Adipocyte (in vitro differentiated cells): ENCODE data around the gene ZDHHC12.

Experiments used
- DNase-seq: peaks from one replicate; pipeline ENCODE4 v3.0.0-alpha.2; 2015; ENCODE audit warnings: low read depth
- H3K27me3 ChIP-seq: replicated peaks from 2 replicates; pipeline ENCODE4 v1.7.0; 2013; ENCODE audit warnings: mild to moderate bottlenecking, low read length, moderate library complexity; ENCODE audit not compliant: control insufficient read depth, insufficient read depth
- H3K36me3 ChIP-seq: 2 replicates; pipeline ENCODE4 v1.7.0; 2013; ENCODE audit warnings: low read length, mild to moderate bottlenecking, moderate library complexity; ENCODE audit not compliant: control insufficient read depth, insufficient read depth, severe bottlenecking
- H3K4me1 ChIP-seq: 2 replicates; pipeline ENCODE4 v1.7.0; 2013; ENCODE audit warnings: mild to moderate bottlenecking, low read length, moderate library complexity; ENCODE audit not compliant: control insufficient read depth, insufficient read depth
- H3K4me3 ChIP-seq: 2 replicates; pipeline ENCODE4 v1.7.0; 2013; ENCODE audit warnings: mild to moderate bottlenecking, low read length, moderate library complexity
- H3K9ac ChIP-seq: 2 replicates; pipeline ENCODE4 v1.7.0; 2013; ENCODE audit warnings: mild to moderate bottlenecking, low read length, moderate library complexity
- H3K9me3 ChIP-seq: 2 replicates; pipeline ENCODE4 v1.7.0; 2013; ENCODE audit warnings: mild to moderate bottlenecking, low read length, moderate library complexity; ENCODE audit not compliant: control insufficient read depth

The ZDHHC12 gene

DNA sequence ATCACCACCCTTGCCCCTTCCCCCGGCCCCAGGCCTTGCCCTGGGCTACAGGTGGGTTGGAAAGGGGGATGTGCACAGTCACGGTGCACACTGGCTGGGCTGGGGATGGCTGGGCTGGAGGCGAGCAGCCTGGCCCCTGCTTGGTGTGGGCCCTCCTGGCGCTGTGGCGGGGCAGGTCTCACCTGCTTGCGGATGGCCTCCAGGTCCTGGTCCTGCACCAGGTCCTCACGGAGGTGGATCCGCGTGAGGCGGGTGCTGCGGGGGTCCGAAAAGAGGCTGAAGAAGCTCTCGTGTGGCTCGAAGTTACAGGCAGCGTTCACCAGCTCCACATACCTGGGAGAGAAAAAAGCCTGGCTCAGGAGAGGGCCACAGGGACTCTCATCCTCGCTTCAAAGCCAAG, 29.7 kb upstream of the ZDHHC12 start:
- peaks cover 42% of the 10 kb centered on the region for H3K36me3 ChIP-seq
- H3K9me3 ChIP-seq = no peaks in the 10 kb centered on the region
- no peak for DNase-seq
- H3K4me3 ChIP-seq = no peak overlapping the region
- peaks cover 15% of the 10 kb centered on the region for H3K4me1 ChIP-seq
- H3K27me3 ChIP-seq = no peaks in the 10 kb centered on the region
- no peak overlapping the region for H3K9ac ChIP-seq

DNA sequence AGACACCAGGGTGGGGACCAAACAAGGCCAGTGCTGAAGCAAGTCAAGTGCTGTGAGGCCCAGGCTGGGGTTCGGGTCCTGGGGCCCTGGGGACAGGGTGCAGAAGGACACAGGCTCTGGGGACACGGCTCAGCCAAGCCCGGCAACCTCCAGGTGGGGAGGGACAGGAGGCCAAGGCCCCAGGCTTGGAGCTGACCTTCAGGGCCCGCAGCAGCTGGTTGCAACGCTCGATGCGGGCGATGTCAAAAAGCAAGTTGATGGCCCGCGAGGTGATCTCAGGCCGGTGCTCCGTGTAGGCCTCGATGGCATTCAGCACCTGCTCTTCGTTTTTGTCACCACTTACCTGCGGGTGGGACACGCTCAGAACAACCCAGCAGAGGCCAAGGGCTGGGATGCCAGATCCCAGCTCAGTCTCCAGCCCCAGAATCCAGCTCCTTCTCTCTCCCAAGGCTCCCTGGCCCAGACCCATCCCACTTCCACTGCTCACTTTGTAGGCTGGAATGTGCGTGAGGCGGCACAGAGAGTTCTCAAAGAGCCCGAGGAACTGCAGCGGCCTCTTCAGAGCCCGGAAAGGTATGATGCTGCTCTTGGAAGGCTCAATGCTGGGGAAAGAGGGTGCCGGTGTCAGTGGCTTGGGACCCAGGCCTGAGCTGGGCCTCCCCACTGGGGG, 27.1 kb upstream of the ZDHHC12 start:
- H3K4me1 ChIP-seq = peaks cover 15% of the 10 kb centered on the region
- DNase-seq = no peak
- H3K9ac ChIP-seq = no peak overlapping the region
- no peak overlapping the region for H3K4me3 ChIP-seq
- H3K36me3 ChIP-seq = peaks cover 42% of the 10 kb centered on the region
- no peaks in the 10 kb centered on the region for H3K27me3 ChIP-seq
- H3K9me3 ChIP-seq = no peaks in the 10 kb centered on the region

DNA sequence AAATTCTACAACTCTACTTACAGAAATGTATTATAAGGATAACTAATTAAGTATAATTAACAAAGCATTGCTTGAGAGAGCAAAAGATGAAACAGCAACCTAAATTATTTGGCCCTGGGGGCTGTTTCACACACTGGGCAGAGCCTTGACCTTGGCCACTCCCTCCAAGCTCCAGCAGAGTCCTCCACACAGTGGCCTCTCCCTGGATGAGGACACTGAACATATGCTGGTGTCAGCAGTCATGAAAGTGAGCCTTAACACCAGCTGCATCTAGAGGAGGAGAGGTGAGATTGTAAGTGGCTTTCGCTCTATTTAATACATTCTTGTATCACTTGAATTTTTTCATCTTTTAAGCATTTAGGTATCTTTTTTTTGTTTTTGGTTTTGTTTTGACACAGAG, 23.3 kb upstream of the ZDHHC12 start:
- no peak for DNase-seq
- H3K36me3 ChIP-seq = peaks cover 23% of the 10 kb centered on the region

DNA sequence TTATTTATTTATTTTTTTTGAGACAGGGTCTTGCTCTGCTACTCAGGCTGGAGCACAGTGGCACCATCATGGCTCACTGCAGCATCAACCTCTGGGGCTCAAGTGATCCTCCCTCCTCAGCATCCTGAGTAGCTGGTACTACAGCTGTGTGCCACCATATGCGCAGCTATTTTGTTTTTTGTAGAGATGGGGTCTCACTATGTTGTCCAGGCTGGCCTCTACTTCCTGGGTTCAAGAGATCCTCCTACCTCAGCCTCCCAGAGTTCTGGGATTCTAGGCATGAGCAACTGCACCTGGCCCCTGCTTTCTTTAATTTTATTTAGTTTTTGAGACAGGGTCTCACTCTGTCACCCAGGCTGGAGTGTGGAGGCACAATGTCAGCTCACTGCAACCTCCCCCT, 19.5 kb upstream of the ZDHHC12 start:
- Histone ChIP-seq H3K27me3 (no peaks in the 10 kb centered on the region), H3K36me3 (peaks cover 14% of the 10 kb centered on the region), H3K4me3 (no peak overlapping the region), H3K9me3 (no peaks in the 10 kb centered on the region), H3K9ac (no peak overlapping the region), H3K4me1 (no peaks in the 10 kb centered on the region)
- no peak for DNase-seq

More for the DNA sequence above, 23.3 kb upstream of the ZDHHC12 start:
- Histone ChIP-seq H3K9me3 (no peaks in the 10 kb centered on the region), H3K27me3 (no peaks in the 10 kb centered on the region), H3K4me1 (no peaks in the 10 kb centered on the region), H3K4me3 (no peak overlapping the region), H3K9ac (no peak overlapping the region)

DNA sequence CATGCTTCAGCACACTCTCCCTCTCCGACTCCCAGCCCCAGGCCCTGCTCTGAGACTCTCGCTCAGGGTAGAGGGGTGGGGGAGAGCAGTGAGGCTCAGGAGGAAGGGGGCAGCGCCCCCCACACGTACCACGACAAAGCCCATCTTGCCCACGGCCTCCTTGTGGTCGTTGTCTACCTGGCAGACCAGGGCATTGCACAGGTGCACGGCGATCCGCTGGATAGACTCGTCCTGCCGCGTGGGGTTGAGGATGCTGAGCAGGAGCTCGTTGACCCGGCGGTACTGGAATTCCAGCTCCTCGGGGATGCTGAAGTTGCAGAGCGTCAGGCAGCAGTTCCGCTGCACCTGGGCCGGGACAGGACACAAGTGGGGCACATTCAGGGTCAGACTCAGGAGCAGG, 18.5 kb upstream of the ZDHHC12 start:
- Histone ChIP-seq H3K9me3 (no peaks in the 10 kb centered on the region), H3K27me3 (no peaks in the 10 kb centered on the region), H3K4me1 (no peaks in the 10 kb centered on the region), H3K4me3 (no peak overlapping the region), H3K36me3 (peaks cover 14% of the 10 kb centered on the region), H3K9ac (no peak overlapping the region)
- no peak for DNase-seq

DNA sequence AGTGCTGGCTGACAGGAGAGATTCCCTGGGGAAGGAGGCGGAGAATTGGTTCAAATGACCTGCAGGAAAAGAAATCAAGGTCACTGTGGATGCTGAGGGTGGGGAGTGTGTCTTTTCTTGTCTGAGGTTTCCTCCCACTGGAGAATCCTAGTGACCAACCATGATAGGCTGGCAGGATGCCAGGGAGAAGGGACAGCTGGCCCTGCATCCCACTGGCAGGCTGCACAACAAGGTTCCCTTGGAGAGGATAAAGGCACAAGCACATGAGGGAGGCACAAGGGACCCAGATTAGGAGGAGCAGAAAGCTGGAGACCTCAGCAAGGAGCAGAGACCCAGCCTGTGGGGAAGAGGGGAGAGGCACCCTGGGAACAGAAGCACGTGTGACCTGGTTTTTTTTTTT, 11.4 kb upstream of the ZDHHC12 start:
- no peak for DNase-seq
- Histone ChIP-seq H3K36me3 (peaks cover 34% of the 10 kb centered on the region), H3K27me3 (no peaks in the 10 kb centered on the region), H3K9me3 (no peaks in the 10 kb centered on the region), H3K4me3 (no peak overlapping the region), H3K9ac (no peak overlapping the region), H3K4me1 (no peaks in the 10 kb centered on the region)

DNA sequence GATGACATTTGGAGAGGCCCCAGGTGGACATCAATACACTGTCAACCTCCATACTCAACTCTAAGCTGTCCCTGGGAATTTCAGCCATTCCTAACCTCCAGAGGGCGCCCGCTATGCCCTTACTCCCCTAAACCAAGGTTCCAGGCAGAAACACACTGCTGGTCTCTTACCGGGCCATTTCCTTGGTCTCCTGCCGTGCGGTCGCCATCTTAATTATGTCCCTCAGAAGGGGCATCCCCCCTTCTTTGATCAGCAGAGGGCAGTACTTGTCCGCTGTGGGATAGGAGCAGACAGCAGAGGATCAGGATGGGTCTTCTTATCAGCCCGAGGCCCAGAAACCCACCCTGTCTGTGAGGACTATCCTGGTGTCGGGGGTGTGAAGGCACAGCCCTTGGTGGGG, 9.3 kb upstream of the ZDHHC12 start:
- no peak overlapping the region for H3K4me3 ChIP-seq
- no peaks in the 10 kb centered on the region for H3K9me3 ChIP-seq
- H3K4me1 ChIP-seq = no peaks in the 10 kb centered on the region
- H3K27me3 ChIP-seq = no peaks in the 10 kb centered on the region
- peaks cover 28% of the 10 kb centered on the region for H3K36me3 ChIP-seq
- peak overlapping the region; percentile 68 for H3K9ac ChIP-seq
- peak; percentile 81 for DNase-seq

DNA sequence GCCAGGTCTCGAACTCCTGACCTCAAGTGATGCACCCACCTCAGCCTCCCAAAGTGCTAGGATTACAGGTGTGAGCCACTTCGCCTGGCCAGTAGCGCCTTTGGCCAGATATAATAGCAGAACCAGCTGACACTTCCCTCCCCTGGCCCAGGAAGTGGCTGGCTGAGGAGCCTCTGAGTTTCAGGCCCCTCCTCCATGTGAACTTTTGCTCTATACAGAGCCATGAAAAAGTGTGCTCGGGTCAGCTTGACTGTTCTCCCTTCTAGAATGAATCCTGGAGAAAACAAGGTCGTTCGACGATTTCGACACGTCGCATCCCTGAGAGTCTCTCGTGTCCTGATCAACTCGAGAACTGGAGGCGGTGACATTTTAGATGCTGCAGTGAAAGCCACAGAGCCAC, 8.6 kb upstream of the ZDHHC12 start:
- no peak for DNase-seq
- no peak overlapping the region for H3K4me3 ChIP-seq

DNA sequence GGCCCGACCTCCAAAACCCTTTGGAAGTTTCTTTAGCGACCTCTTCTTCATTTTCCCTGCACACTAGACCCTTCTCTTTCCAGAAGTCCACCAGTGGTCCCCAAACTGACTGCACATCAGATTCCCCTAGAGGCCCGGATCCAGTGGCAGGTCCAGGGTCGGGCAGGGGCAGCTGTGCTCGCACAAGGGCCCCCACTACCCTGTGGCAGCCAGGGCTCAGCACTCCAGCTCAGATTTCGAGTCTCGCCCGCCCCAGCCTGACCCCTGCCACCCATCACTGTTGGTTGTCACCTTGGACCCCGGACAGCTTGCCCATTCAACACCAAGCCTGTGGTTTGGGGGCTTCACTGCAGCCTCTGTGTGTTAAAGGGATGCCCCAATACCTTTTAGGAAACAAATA, 7.8 kb upstream of the ZDHHC12 start:
- Histone ChIP-seq H3K4me1 (no peaks in the 10 kb centered on the region), H3K36me3 (peaks cover 24% of the 10 kb centered on the region), H3K27me3 (no peaks in the 10 kb centered on the region), H3K4me3 (no peak overlapping the region), H3K9me3 (no peaks in the 10 kb centered on the region), H3K9ac (no peak overlapping the region)
- no peak for DNase-seq

More for the DNA sequence above, 8.6 kb upstream of the ZDHHC12 start:
- Histone ChIP-seq H3K4me1 (no peaks in the 10 kb centered on the region), H3K9me3 (no peaks in the 10 kb centered on the region), H3K36me3 (peaks cover 28% of the 10 kb centered on the region), H3K27me3 (no peaks in the 10 kb centered on the region), H3K9ac (no peak overlapping the region)

DNA sequence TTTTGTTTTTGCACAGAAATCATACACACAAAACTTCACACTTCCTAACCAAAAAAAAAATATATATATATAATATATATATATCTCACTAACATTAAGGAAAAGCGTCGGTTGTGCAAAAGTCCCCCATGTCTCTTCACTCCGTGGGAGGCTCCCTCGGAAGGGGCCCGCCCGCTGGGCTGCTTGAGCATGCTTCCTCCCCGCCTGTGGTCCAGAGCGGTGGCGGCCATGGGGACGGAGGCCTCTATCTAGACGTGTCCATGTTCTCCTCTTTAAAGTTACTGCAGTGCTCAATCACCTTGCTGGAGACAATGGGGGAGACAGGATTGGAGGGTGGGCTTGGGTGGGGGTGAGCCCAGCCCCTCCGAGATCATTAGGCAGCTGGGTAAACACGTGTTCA, 7.2 kb upstream of the ZDHHC12 start:
- H3K4me3 ChIP-seq = no peak overlapping the region
- H3K27me3 ChIP-seq = no peaks in the 10 kb centered on the region
- DNase-seq = no peak
- no peaks in the 10 kb centered on the region for H3K4me1 ChIP-seq
- no peaks in the 10 kb centered on the region for H3K9me3 ChIP-seq
- H3K9ac ChIP-seq = no peak overlapping the region
- peaks cover 24% of the 10 kb centered on the region for H3K36me3 ChIP-seq

DNA sequence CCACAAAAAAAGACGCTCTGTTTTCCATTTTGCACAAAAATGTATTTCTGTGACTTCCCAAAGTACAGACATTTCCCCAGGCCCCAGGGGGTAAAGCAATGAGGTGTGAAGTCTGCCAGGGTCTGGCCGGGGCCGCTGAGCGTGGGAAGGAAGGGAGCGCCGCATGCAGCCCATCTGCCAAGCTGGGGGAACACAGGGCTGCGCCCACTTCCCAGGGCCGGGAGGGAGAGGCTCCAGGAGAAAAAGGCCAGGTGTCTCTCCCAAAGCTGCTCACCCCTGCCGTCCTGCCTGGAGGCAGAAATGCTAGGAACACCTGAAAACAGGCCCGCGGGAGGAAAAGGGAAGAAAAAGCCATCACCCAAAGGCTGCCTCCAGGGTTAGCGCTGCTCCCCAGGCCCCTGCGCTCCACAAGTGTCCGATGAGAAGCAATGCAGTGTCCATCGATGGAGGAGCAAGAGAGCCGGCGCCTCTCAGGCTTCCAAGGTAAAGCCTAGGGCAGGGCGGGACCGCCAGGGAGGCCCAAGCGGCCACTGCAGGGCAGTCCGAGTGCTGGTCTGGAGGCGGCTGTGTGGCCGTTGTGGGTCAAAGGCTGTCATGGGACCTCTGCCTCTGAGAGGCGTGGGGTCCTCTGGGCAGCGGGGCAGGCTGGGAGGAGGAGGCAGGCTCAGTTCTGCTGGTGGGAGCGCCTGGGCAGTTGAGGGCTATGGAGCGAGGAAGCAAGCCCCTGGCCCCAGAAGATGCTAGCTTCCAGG, 6.0 kb upstream of the ZDHHC12 start:
- H3K9ac ChIP-seq = no peak overlapping the region
- H3K4me3 ChIP-seq = no peak overlapping the region
- H3K4me1 ChIP-seq = no peaks in the 10 kb centered on the region
- DNase-seq = no peak
- H3K9me3 ChIP-seq = no peaks in the 10 kb centered on the region
- no peaks in the 10 kb centered on the region for H3K27me3 ChIP-seq
- H3K36me3 ChIP-seq = peaks cover 18% of the 10 kb centered on the region
